NB4 (cell line): ENCODE results near the gene TPRA1.

Source experiments
- CTCF ChIP-seq: IDR thresholded peaks from one replicate; pipeline ENCODE4 v1.5.1; 2012; ENCODE audit warnings: low read depth, low read length
- POLR2A ChIP-seq: IDR thresholded peaks from 2 replicates; pipeline ENCODE4 v1.6.1; 2011; ENCODE audit warnings: mild to moderate bottlenecking; ENCODE audit not compliant: insufficient read length; ENCODE audit errors: extremely low read depth

GRCh38 chr3:127551178-127551577, 39.4 kb downstream of the TPRA1 start:
- TF ChIP-seq CTCF: no peak
- TF ChIP-seq POLR2A: no peak
